SK-N-SH (cell line): Measurements from ENCODE around the gene BIRC6. TPM values are rescaled to one million over a fixed set of nuclear protein-coding genes. Genes with fewer than 3 reads are reported as not detected.

Experiments
- CTCF ChIA-PET: fragments of 300-600, 350-600 bp; formaldehyde crosslinking; extraction: SDS; loops from one replicate; lab custom pipeline; 2021; lab: Yijun Ruan, JAX
- POLR2A ChIA-PET: fragments of 350-600 bp; sonication (Branson Sonifier 250); formaldehyde crosslinking; extraction: SDS; loops from one replicate; lab custom pipeline; 2020; ENCODE audit warnings: antibody characterized with exemption, inconsistent platforms; lab: Yijun Ruan, JAX
- DNase-seq: peaks from one replicate; pipeline ENCODE4 v3.0.0; 2012
- H2AFZ ChIP-seq: fragments of 200-600 bp; sonication (generic); 2 replicates; pipeline ENCODE4 v1.8.1; 2016; ENCODE audit warnings: antibody characterized with exemption, mild to moderate bottlenecking, low read depth
- H3F3A ChIP-seq: fragments of 200-600 bp; sonication (generic); replicated peaks from 2 replicates; pipeline ENCODE3; 2016; ENCODE audit warnings: antibody characterized with exemption, mild to moderate bottlenecking; ENCODE audit not compliant: insufficient read depth
- H3K27ac ChIP-seq, 2 experiments: fragments of 200-500 bp in 1 of 2; fragments of 200-600 bp in 1 of 2; sonication (Bioruptor generic) in 1 of 2; sonication (generic), shearing (Covaris generic) in 1 of 2; 2 replicates each; pipeline versions ENCODE4 v1.5.1 to v1.6.1; 2014 to 2016; ENCODE audit warnings: low read depth in 2 of 2, inconsistent platforms in 1 of 2, low read length in 1 of 2, mild to moderate bottlenecking in 1 of 2, mixed read lengths in 1 of 2
- H3K27me3 ChIP-seq: fragments of 200-600 bp; sonication (generic), shearing (Covaris generic); 2 replicates; pipeline ENCODE4 v1.6.1; 2016; ENCODE audit warnings: mixed run types; ENCODE audit not compliant: insufficient read depth
- H3K36me3 ChIP-seq, 2 experiments: fragments of 200-500 bp in 1 of 2; fragments of 200-600 bp in 1 of 2; sonication (Bioruptor generic) in 1 of 2; sonication (generic) in 1 of 2; replicated peaks in 1 of 2; 2 replicates each; pipeline versions ENCODE3 to v1.5.1; 2014 to 2016; ENCODE audit warnings: low read length in 1 of 2, mild to moderate bottlenecking in 1 of 2; ENCODE audit not compliant: insufficient read depth in 2 of 2, control insufficient read depth in 1 of 2
- H3K4me1 ChIP-seq, 2 experiments: fragments of 200-500 bp in 1 of 2; fragments of 200-600 bp in 1 of 2; sonication (Bioruptor generic) in 1 of 2; sonication (generic), shearing (Covaris generic) in 1 of 2; 2 replicates each; pipeline versions ENCODE4 v1.5.1 to v1.6.1; 2014 to 2016; ENCODE audit warnings: low read depth in 1 of 2, low read length in 1 of 2, mixed run types in 1 of 2; ENCODE audit not compliant: insufficient read depth in 2 of 2, control insufficient read depth in 1 of 2
- H3K4me2 ChIP-seq: fragments of 200-600 bp; sonication (generic), shearing (Covaris generic); 2 replicates; pipeline ENCODE4 v1.6.1; 2017; ENCODE audit warnings: mixed run types
- H3K4me3 ChIP-seq, 2 experiments: fragments of 200-500 bp in 1 of 2; fragments of 200-600 bp in 1 of 2; sonication (Bioruptor generic) in 1 of 2; sonication (generic), shearing (Covaris generic) in 1 of 2; 2 replicates each; pipeline versions ENCODE4 v1.5.1 to v1.8.1; 2014 to 2016; ENCODE audit warnings: low read depth in 2 of 2, inconsistent platforms in 1 of 2, low read length in 1 of 2, mild to moderate bottlenecking in 1 of 2, mixed read lengths in 1 of 2, moderate library complexity in 1 of 2
- H3K79me2 ChIP-seq: fragments of 200-600 bp; sonication (generic); 2 replicates; pipeline ENCODE4 v1.8.1; 2017; ENCODE audit warnings: mild to moderate bottlenecking; ENCODE audit not compliant: insufficient read depth
- H3K9ac ChIP-seq: fragments of 200-600 bp; sonication (generic); 2 replicates; pipeline ENCODE4 v1.6.1; 2017; ENCODE audit warnings: mixed run types
- H3K9me2 ChIP-seq: fragments of 200-600 bp; sonication (generic); 2 replicates; pipeline ENCODE4 v1.6.1; 2017; ENCODE audit warnings: mixed run types
- H3K9me3 ChIP-seq: fragments of 200-600 bp; sonication (generic); 2 replicates; pipeline ENCODE4 v1.6.1; 2017; ENCODE audit warnings: mixed run types, mild to moderate bottlenecking, moderate library complexity
- H4K20me1 ChIP-seq: fragments of 200-600 bp; sonication (generic); 2 replicates; pipeline ENCODE4 v1.6.1; 2017; ENCODE audit warnings: mild to moderate bottlenecking, mixed run types; ENCODE audit not compliant: insufficient read depth
- CHD2 ChIP-seq: fragments of 150-350 bp; IDR thresholded peaks from 2 replicates; pipeline ENCODE4 v1.6.1; 2018; ENCODE audit warnings: low read length; ENCODE audit not compliant: partially characterized antibody
- EZH2phosphoT487 ChIP-seq: fragments of 200-600 bp; sonication (generic); IDR thresholded peaks from 2 replicates; pipeline ENCODE4 v1.6.1; 2017; ENCODE audit warnings: low read depth, mixed run types, mild to moderate bottlenecking, antibody characterized with exemption, moderate library complexity, borderline replicate concordance
- FOXM1 ChIP-seq: IDR thresholded peaks from 2 replicates; pipeline ENCODE4 v1.4.0; 2012; ENCODE audit warnings: low read depth, mild to moderate bottlenecking
- GABPA ChIP-seq: IDR thresholded peaks from 2 replicates; pipeline ENCODE4 v1.4.0; 2012; ENCODE audit warnings: low read depth, mild to moderate bottlenecking
- JUND ChIP-seq: IDR thresholded peaks from 2 replicates; pipeline ENCODE4 v1.4.0; 2012
- MAX ChIP-seq: IDR thresholded peaks from 2 replicates; pipeline ENCODE4 v1.4.0; 2012; ENCODE audit warnings: low read depth
- MXI1 ChIP-seq: IDR thresholded peaks from 2 replicates; pipeline ENCODE4 v1.6.1; 2012; ENCODE audit warnings: mild to moderate bottlenecking, low read depth, low read length, improper control_type of control experiment
- NFIC ChIP-seq: IDR thresholded peaks from 2 replicates; pipeline ENCODE4 v1.4.0; 2012; ENCODE audit warnings: borderline replicate concordance
- NRF1 ChIP-seq: IDR thresholded peaks from 2 replicates; pipeline ENCODE4 v1.6.1; 2012; ENCODE audit warnings: low read depth, mild to moderate bottlenecking, low read length
- POLR2AphosphoS5 ChIP-seq: IDR thresholded peaks from 2 replicates; pipeline ENCODE4 v1.6.1; 2012; ENCODE audit warnings: low read depth, low read length
- REST ChIP-seq: IDR thresholded peaks from 2 replicates; pipeline ENCODE4 v1.6.1; 2012; ENCODE audit warnings: mild to moderate bottlenecking, low read depth, low read length, moderate library complexity
- RFX5 ChIP-seq: IDR thresholded peaks from 2 replicates; pipeline ENCODE4 v1.6.1; 2012; ENCODE audit warnings: mild to moderate bottlenecking, improper control_type of control experiment, low read length
- SIN3A ChIP-seq: IDR thresholded peaks from 2 replicates; pipeline ENCODE4 v1.6.1; 2012; ENCODE audit warnings: low read depth, mild to moderate bottlenecking, low read length, moderate library complexity, borderline replicate concordance
- WGBS: methylation state at CpG from one replicate; pipeline ENCODE4 v1.1.6; 2017; ENCODE audit warnings: low lambda C conversion rate; 5-methylcytosine and 5-hydroxymethylcytosine counted together
- polyA plus RNA-seq, 3 experiments: library from polyadenylated mRNA; depleted of rRNA; stranded (reverse); fragments of >200 nt; gene quantifications; 2 replicates each; pipeline ENCODE4 v1.2.3, GENCODE V29; 2012

Gene BIRC6
- polyA plus RNA-seq, 1 of the 3 experiments (the other 2 are of a cell fraction), result 28.9 TPM

- 2% methylated on average over 42 of the region's 65 CpGs for WGBS
- peaks cover 54% of the 10 kb centered on the region for H3K79me2 ChIP-seq
- peak overlapping the region; percentile 81 to 99 for H3K4me3 ChIP-seq
- H3K9ac ChIP-seq, result peak overlapping the region; percentile 93
- TF ChIP-seq CHD2, result peak; percentile 25
- TF ChIP-seq MXI1, result no peak
- ChIA-PET POLR2A (no interaction called here), CTCF (no interaction called here)
- H3F3A ChIP-seq, result peaks cover 34% of the 10 kb centered on the region
- peaks cover 46% of the 10 kb centered on the region for H4K20me1 ChIP-seq
- peak overlapping the region; percentile 65 for H2AFZ ChIP-seq
- H3K9me2 ChIP-seq, result no peaks in the 10 kb centered on the region
- no peaks in the 10 kb centered on the region for H3K9me3 ChIP-seq
- H3K27me3 ChIP-seq, result no peaks in the 10 kb centered on the region
- H3K4me1 ChIP-seq, result peaks cover 16 to 17% of the 10 kb centered on the region in 2 experiments; a peak in 3 of 4 replicates
- H3K4me2 ChIP-seq, result peak overlapping the region; percentile 97
- peak overlapping the region; percentile 85 to 93 for H3K27ac ChIP-seq
- peak; percentile 77 for DNase-seq
- H3K36me3 ChIP-seq, result peaks cover 5 to 19% of the 10 kb centered on the region in 2 experiments
These were observed 691 bp downstream of the BIRC6 start for GRCh38 chr2:32357318-32358110.

GRCh38 chr2:32358111-32358482 lies 1.3 kb downstream of the BIRC6 start:
- Histone ChIP-seq H3K9ac (peak overlapping the region; percentile 93), H3F3A (peaks cover 32% of the 10 kb centered on the region), H3K9me3 (no peaks in the 10 kb centered on the region), H2AFZ (no peak overlapping the region), H3K4me1 (peaks cover 16 to 17% of the 10 kb centered on the region in 2 experiments; a peak in 3 of 4 replicates), H3K27me3 (no peaks in the 10 kb centered on the region), H3K36me3 (peaks cover 5 to 19% of the 10 kb centered on the region in 2 experiments), H3K4me3 (peak overlapping the region; percentile 81 to 99), H3K4me2 (peak overlapping the region; percentile 97), H3K9me2 (no peaks in the 10 kb centered on the region), H3K79me2 (peaks cover 60% of the 10 kb centered on the region), H4K20me1 (peaks cover 51% of the 10 kb centered on the region), H3K27ac (peak overlapping the region; percentile 85 to 93; a peak in 3 of 4 replicates)
- TF ChIP-seq EZH2phosphoT487 (no peak), SIN3A (peak; percentile 46; the same call in 1 of the 2 replicates), NRF1 (peak; percentile 29; the same call in 1 of the 2 replicates)
- CTCF ChIA-PET, result no interaction called here
- 5% methylated on average over 16 of the region's 16 CpGs for WGBS
- DNase-seq, result no peak
- POLR2A ChIA-PET, result no interaction called here

- Histone ChIP-seq H3K4me3 (no peak overlapping the region), H3K9ac (no peak overlapping the region), H3K4me2 (peak overlapping the region; percentile 34; the same call in 1 of the 2 replicates), H2AFZ (no peak overlapping the region), H3K9me2 (no peaks in the 10 kb centered on the region), H4K20me1 (peaks cover 75% of the 10 kb centered on the region), H3F3A (peaks cover 26% of the 10 kb centered on the region), H3K79me2 (peaks cover 83% of the 10 kb centered on the region), H3K36me3 (peaks cover 5 to 19% of the 10 kb centered on the region in 2 experiments), H3K27ac (peak overlapping the region in 1 of 2 experiments; percentile 4; a peak in 1 of 4 replicates), H3K9me3 (no peaks in the 10 kb centered on the region), H3K4me1 (peaks cover 16 to 17% of the 10 kb centered on the region in 2 experiments; a peak in 3 of 4 replicates), H3K27me3 (no peaks in the 10 kb centered on the region)
- ChIA-PET CTCF (no interaction called here), POLR2A (no interaction called here)
- TF ChIP-seq FOXM1 (no peak), MAX (no peak), REST (no peak), NFIC (no peak), EZH2phosphoT487 (no peak), POLR2AphosphoS5 (no peak), JUND (no peak), NRF1 (no peak), RFX5 (no peak), GABPA (no peak)
- 91% methylated on average over 4 of the region's 4 CpGs for WGBS
- no peak for DNase-seq
These were observed 3.6 kb downstream of the BIRC6 start for GRCh38 chr2:32360416-32360815.
